Stromal cell of bone marrow (primary cell): ENCODE data around the gene RPS6KL1.

Source experiments
- DNase-seq: peaks from one replicate; pipeline ENCODE4 v3.0.0-alpha.2; 2012; ENCODE audit warnings: low read depth

Gene RPS6KL1

DNA sequence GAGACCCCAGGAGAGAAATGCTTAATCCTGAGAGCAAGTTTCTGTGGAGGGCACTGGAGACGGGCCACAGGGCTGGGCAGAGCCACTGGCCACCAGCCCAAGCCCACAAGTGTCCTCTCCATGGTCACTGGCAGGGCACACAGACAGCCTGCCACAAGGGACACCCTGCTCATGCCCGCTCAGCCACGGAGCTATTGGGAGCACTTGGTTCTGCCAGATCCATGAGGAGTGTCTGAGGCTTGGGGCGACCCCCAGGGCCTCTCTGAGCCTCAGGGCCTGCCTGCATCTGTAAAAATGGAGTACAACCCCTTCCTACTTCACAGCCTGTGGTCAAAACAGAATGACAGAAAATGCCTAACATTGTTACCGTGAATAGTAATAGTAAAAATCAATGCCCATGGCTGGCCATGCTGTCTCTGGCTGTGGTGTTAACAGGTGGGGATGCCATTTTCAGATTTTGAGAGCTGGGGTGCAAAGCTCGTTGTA, 29.2 kb upstream of the RPS6KL1 start:
- DNase-seq: no peak

- DNase-seq: no peak
These were observed 28.6 kb upstream of the RPS6KL1 start for GRCh38 chr14:74951443-74952179.

- no peak for DNase-seq
These were observed 27.9 kb upstream of the RPS6KL1 start for GRCh38 chr14:74950795-74951442.

- no peak for DNase-seq
These were observed 27.0 kb upstream of the RPS6KL1 start for GRCh38 chr14:74949859-74950573.

DNA sequence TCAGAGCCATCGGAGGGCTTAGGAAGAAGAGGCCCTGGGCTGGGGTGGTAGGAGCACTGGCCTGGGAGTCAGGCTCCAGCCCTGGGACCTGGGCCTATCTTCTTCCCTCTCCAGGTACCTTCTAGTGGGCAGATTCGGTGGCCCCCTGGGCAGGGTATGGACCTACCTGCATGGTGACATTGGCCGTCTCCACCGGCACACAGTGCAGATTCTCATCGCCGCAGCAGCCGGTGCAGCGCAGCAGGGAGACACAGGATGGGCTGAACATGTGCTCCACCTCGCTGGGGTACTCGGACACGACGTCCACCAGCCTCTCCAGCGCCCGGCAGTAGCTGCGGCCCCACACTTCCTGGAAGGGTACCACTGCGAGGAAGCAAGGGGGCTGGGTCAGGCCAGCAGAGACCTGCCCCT, 26.1 kb upstream of the RPS6KL1 start:
- no peak for DNase-seq

GRCh38 chr14:74948228-74949175, 25.4 kb upstream of the RPS6KL1 start:
- no peak for DNase-seq

DNA sequence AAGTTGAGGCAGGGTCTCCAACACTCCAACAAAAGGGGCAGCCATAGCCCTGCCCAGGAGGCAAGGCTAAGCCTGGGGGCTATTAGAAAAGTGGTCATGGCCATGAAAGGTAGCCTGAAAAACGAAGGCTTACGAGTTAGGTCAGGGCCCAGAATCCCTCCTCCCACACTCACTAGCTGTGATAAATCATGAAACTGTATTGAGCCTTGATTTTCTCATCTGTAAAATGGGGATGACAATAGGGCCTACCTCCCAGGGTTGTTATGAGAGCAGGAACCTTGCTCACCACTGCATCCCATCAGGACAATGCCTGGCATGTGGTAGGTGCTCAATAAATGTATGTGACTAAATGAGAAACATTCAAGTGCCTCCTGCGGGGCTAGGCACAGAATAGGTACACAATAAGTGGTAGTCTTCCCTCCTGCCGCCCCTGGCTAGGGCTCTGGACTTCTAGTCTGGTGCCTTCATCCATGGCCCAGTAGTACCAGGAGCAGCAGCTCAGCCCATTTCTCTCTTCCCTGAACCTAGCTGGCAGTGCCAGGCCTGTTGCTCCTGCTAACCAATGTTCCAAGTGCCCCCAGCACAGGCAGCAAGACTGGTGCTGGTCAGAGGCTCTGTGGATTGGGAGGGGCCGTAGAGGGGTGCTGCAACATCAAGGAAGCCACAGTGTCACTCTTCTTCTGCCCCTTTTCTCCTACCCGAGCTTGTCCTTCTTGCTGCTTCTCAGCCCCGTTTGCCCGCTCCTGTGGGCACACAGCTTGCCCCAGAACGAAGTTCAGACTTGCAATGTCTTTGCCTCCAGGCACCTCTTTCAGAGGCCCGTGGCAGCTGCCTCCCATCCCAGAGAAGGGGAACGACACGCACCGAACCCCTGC, 24.5 kb upstream of the RPS6KL1 start:
- DNase-seq: no peak

GRCh38 chr14:74946659-74947281, 23.7 kb upstream of the RPS6KL1 start:
- DNase-seq: no peak

DNA sequence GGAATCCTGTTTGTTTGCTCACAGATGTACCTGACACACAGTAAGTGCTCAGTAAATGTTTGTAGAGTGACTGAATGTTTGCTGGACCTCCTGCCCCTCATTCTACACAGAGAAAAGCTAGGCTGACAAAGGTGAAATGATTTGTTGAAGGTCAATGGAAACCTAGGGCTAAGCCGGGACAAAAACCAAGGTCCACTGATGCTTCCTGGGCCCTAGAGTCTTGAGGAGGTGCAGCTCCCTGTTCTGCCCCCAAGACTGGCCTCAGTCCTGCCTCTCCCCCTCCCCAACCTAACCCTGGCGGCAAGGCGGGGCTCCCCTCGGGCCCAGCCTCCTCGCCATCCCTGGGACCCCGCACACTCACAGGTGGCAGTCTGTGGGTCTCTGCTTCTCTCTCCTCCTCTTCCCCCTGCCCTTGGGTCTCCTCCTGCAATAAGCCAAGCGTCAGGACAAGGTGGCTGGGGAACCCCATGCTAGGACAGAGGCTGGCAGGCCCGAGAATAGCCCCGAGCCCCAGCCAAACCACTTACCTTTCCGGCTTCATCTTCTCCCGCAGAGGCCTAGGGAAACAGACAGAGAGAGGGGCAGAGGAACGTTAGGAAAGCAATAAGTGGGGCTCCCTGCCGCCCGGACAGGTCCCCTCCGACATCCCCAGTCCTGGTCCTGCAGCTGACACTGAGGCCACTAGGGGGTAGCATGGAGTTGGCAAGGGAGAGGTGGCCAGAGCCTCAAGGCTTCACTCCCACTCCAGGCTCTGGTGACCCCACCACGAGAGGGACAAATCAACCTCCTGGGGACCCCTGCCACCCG, 23.0 kb upstream of the RPS6KL1 start:
- DNase-seq: peak; percentile 39

- DNase-seq: no peak
These were observed 22.3 kb upstream of the RPS6KL1 start for GRCh38 chr14:74945261-74945851.

DNA sequence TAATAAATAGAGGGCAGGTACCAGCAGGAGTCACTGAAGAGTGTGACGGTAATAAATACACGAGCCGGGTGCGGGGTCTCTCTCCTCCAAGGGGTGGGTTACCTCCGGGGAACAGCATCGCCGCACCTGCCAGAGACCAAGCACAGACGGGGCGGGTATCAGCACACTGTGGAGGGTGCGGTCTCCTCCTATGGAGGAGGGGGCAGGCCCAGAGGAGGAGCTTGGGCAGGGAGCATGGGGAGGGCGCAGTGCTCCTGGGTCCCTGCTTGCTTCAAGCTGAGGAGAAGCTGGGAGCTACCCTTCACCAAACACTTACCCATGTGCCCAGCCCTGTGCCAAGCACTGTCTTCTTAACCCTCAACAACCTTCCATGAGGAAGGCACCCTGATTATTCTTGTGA, 19.5 kb upstream of the RPS6KL1 start:
- no peak for DNase-seq

- DNase-seq: no peak
These were observed 19.1 kb upstream of the RPS6KL1 start for GRCh38 chr14:74942181-74942580.

GRCh38 chr14:74941676-74942097, 18.6 kb upstream of the RPS6KL1 start:
- DNase-seq: no peak

DNA sequence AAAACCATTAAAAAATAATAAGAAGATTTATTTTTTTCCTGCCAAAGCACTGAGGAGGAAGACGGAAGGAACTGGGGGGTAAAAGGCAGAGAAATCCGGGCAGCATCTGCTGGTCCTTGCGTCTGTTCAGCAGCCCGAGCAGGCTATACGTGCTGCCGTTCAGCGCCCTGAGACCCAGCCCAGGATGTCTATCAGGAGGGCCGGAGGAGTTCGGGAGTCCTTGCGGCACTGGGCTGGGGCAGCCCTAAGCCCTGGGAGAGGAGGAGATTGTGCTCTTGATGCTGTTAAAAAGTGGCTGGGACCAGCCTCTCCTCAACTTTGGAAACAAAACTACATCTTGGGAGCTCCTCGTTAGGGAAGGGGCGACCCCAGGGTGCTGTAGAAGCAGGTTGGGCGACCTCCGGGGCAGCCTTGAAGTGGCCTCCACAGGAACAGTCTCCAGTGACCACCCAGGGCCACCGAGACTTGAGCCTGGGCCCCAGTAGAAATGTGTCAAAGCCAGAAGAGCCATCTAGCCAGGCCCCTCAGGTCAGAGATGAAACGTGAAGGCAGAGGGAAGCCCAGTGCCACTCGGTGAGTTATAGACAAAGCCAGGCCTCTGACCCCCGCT, 18.0 kb upstream of the RPS6KL1 start:
- no peak for DNase-seq

DNA sequence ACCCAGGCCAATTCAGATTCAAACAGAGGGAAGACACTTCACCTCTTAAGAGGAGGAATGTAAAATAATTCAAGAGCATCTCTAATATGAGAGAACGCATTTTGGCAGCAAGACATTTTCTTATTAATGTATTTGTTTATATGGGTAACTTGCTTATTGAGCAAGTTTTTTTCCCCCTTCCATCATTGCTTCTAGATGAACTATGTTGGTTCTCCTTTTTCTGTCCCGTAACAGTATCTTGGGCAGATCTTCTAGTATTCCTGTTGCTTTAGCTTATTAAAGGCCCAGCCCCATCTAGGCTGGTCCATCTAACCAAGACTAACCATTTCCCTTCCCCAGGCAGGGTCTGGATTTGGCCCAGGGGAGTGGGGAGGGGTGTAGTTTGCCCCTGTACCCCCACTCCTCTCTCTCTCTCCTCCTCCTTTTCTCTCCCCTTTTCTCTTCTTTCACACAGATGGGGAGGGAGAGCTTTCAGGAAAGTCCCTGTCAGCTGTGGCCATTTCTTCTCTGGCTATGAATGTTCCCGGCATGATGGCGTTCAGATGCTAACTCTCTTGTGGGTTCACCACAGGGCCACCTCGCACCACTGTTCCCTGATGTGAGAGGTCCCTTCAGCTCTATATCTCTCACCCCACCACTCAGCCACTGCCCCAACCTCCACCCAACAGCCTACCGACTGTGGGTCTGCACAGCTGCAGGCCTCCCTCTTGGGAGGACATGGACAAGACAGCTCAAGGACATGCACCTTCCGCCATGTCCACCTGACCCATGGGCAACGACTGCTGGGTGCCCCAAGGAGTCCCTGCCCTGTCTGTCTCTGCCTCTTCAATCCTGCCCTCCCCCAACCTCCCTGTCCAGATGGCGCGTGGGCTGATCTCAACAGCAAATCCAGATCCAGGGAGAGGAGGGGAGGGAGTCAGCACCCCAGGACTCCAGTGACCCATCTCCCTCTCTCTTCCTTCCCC, 15.8 kb upstream of the RPS6KL1 start:
- no peak for DNase-seq

GRCh38 chr14:74937171-74937570, 14.1 kb upstream of the RPS6KL1 start:
- no peak for DNase-seq

- no peak for DNase-seq
These were observed 13.7 kb upstream of the RPS6KL1 start for GRCh38 chr14:74936731-74937130.
